Fibroblast of the aortic adventitia (primary cell): ENCODE data around the gene CASS4. TPM values are rescaled to one million over a fixed set of nuclear protein-coding genes. Genes with fewer than 3 reads are reported as not detected.

Experiments used
- DNase-seq: peaks from one replicate; pipeline ENCODE4 v3.0.0-alpha.2; 2010; ENCODE audit warnings: low read depth
- H3K4me3 ChIP-seq: 2 replicates; pipeline ENCODE4 v1.5.1; 2011; ENCODE audit warnings: low read depth, mild to moderate bottlenecking, control low read depth, low read length, moderate library complexity
- total RNA-seq: library from RNA; depleted of rRNA; stranded (reverse); fragments of >200 nt; gene quantifications from 2 replicates; pipeline ENCODE4 v1.2.3, GENCODE V29; 2012; ENCODE audit warnings: low replicate concordance
- TF ChIP-seq, protein P1 (sequence below): IDR thresholded peaks from 2 replicates; pipeline ENCODE4 v1.5.1; 2011; ENCODE audit warnings: mild to moderate bottlenecking, low read length, control low read depth, inconsistent platforms; ENCODE audit not compliant: insufficient read depth

CASS4 gene
- total RNA-seq, 1 donor, result 0.09 TPM

- no peak for DNase-seq
- TF ChIP-seq, protein P1, sequence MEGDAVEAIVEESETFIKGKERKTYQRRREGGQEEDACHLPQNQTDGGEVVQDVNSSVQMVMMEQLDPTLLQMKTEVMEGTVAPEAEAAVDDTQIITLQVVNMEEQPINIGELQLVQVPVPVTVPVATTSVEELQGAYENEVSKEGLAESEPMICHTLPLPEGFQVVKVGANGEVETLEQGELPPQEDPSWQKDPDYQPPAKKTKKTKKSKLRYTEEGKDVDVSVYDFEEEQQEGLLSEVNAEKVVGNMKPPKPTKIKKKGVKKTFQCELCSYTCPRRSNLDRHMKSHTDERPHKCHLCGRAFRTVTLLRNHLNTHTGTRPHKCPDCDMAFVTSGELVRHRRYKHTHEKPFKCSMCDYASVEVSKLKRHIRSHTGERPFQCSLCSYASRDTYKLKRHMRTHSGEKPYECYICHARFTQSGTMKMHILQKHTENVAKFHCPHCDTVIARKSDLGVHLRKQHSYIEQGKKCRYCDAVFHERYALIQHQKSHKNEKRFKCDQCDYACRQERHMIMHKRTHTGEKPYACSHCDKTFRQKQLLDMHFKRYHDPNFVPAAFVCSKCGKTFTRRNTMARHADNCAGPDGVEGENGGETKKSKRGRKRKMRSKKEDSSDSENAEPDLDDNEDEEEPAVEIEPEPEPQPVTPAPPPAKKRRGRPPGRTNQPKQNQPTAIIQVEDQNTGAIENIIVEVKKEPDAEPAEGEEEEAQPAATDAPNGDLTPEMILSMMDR, result no peak
- H3K4me3 ChIP-seq, result no peak overlapping the region
Observed at GRCh38 chr20:56483970-56484369, 71.9 kb downstream of the CASS4 start.

DNA sequence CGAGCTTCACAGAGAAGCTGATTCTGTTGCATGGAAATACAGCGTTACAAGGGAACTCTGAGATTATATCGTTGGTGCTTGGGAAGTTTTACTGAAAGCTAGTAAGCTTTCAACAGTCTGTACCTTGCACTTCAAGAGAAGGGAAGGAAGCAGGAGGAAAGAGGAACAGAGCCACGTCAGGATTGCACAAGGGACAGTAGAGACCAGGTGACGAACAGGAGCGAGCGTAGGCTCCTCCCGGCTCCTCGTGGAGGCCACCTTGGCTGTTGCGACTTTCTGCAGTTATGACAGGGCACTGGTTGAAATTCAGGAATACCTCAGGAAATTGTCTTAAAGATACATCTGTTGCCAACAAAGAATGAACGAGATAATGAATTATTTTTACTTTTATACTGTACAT is 75.2 kb downstream of the CASS4 start:
- H3K4me3 ChIP-seq, result no peak overlapping the region
- DNase-seq, result no peak
- TF ChIP-seq, protein P1, result no peak

GRCh38 chr20:56488566-56488965 is 76.5 kb downstream of the CASS4 start:
- DNase-seq, result no peak
- TF ChIP-seq, protein P1, result no peak
- H3K4me3 ChIP-seq, result no peak overlapping the region

GRCh38 chr20:56501116-56501515 is 89.1 kb downstream of the CASS4 start:
- TF ChIP-seq, protein P1, result no peak
- no peak overlapping the region for H3K4me3 ChIP-seq
- no peak for DNase-seq

DNA sequence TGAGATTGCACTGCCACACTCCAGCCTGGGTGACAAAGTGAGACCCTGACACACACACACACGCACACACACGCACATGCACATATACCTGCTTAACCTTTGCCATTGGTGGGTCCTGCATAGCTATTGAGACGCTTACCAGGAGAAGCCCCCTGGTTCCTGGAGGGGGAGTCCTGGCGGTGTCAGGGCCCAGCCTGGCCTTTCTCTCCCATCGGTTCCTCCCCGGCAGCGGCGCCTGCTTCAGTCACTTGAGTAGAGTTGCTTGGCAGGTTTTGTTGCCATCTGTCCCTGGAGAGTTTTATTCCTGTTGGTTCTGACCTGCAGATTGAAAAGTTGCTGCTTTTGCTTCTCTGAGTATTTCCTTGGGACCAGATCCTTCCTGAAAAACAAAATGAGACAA is 91.9 kb downstream of the CASS4 start:
- TF ChIP-seq, protein P1, result no peak
- DNase-seq, result no peak

DNA sequence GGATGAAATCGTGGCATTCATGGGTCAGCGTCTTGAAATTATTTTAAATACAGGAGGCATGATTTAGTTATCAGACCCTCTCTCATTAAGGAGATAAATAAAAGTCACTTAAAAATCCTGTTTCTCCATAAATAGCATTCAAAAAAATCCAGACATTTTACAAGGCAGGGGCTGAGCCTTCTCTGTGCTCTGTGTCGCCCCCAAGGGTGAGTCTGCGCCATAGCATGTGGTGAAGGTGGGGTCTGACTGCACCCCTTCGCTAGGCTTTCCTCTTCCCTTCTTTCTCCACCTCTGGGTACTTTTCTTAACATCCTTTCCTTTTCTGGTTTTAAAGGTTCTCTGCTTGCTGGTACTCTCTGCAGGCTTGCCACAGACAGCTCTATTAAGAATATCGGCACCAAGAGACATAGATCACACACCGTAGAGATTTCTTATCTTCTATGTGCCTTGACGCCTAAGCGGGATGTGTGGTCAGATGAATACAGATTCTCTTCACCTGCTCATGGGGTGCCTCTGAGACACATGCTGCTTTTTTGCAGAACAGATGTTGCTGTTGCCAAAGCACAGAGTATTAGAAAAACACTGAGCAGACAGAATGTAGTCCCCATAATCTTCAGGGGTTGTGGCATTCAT is 92.4 kb downstream of the CASS4 start:
- TF ChIP-seq, protein P1, result peak; percentile 55
- no peak overlapping the region for H3K4me3 ChIP-seq
- DNase-seq, result no peak

More for the DNA sequence above, 91.9 kb downstream of the CASS4 start:
- H3K4me3 ChIP-seq, result no peak overlapping the region

- no peak overlapping the region for H3K4me3 ChIP-seq
- TF ChIP-seq, protein P1, result no peak
- DNase-seq, result no peak
Observed at GRCh38 chr20:56506103-56506502, 94.0 kb downstream of the CASS4 start.
